GM19025 (cell line): ENCODE data around the gene DOCK3.
"Not testable (repeated sequence)": the region's sequence is repeated elsewhere in the genome, so short reads cannot be mapped to it uniquely, and the experiment has no call there.

Experiments used
- ATAC-seq: cut with Tn5 transposase; IDR thresholded peaks from one replicate; pipeline ENCODE4 v1.9.1; 2021; ENCODE audit warnings: mild to moderate bottlenecking, low read depth, moderate library complexity; ENCODE audit not compliant: unreplicated experiment

Gene DOCK3

DNA sequence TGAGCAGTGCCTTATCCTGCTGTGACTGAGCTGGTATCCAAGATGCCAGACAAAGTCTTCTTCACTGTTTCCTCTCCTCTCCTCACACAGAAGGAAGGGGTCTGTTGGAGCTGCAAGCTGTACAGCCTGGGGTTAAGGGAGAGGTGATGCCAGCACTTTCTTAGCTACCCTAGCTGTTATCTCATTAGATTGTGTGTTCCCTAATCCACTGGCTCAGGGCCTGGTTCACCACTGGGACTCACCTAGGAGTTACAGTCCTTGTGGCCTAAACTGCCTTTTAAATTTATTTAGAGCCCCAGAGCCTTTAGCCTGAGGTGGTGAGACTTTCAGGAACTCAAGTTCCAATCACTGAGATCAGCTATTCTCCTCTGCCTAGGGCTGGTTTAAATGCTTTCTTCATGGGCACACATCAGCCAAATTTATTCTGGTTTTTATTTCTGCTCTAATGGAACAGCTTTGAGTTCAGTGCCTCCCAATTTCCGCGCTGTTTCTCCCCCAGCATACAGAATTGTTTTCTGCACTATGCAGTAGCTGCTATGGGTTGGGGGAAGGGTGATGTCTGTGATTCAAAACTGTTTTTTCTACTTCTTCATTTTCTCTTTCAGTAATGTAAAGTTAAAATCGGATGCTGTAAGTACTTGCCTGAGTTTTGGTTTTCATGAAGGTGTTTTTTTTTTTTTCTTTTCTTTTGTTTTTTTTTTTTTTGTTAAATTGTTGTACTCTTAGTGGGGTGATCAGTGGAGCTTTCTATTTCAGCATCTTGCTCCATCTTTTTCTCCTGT is 198.8 kb downstream of the DOCK3 start:
- ATAC-seq, result peak; percentile 46

DNA sequence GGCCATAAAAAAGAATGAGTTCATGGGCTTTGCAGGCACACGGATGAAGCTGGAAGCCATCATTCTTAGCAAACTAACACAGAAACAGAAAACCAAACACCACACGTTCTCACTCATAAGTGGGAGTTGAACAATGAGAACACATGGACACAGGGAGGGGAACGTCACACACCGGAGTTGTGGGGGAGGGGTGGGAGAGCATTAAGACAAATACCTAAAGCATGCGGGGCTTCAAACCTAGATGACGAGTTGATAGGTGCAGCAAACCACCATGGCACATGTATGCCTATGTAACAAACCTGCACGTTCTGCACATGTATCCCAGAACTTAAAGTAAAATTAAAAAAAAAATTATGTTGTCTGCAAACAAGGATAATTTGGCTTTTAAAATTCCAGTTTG is 200.1 kb downstream of the DOCK3 start:
- ATAC-seq, result not testable (repeated sequence)

DNA sequence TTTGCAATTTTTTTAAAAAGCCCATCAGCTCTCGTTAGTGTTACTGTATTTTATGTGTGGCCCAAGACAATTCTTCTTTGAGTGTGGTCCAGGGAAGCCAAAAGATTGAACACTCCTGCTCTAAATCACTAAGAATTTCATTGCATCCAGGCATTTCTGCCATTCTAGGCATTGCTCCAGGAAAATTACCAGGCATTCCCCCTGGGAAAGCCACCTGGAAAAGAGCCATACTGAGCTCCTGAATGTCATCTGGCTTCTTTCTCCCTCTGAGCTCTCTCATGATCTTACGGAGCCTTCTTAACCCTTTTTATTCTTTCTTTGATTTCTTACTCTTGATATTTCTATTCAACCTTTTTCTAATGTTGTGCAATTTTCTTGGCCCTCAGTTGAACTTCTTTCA is 202.2 kb downstream of the DOCK3 start:
- ATAC-seq, result no peak

DNA sequence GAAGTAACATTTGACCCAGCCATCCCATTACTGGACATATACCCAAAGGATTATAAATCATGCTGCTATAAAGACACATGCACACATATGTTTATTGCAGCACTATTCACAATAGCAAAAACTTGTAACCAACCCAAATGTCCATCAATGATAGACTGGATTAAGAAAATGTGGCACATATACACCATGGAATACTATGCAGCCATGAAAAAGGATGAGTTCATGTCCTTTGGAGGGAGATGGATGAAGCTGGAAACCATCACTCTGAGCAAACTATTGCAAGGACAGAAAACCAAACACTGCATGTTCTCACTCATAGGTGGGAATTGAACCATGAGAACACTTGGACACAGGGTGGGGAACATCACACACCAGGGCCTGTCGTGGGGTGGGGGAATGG is 208.0 kb downstream of the DOCK3 start:
- ATAC-seq, result not testable (repeated sequence)

DNA sequence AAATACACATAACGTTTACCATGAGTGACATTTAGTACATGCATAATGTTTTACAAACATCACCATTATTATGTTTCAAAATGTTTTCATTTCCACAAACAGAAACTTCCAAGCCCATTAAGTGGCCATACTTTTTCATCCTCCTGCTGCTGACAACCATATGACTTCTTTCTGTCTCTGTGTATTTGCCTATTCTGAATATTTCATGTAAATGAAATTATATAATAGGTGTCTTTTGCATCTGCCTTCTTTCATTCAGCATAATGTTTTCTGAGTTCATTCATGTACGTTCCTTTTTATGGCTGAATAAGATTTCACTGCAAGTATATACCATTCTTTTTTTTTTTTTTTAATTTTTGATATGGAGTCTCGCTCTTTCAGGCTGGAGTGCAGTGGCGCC is 209.0 kb downstream of the DOCK3 start:
- no peak for ATAC-seq

DNA sequence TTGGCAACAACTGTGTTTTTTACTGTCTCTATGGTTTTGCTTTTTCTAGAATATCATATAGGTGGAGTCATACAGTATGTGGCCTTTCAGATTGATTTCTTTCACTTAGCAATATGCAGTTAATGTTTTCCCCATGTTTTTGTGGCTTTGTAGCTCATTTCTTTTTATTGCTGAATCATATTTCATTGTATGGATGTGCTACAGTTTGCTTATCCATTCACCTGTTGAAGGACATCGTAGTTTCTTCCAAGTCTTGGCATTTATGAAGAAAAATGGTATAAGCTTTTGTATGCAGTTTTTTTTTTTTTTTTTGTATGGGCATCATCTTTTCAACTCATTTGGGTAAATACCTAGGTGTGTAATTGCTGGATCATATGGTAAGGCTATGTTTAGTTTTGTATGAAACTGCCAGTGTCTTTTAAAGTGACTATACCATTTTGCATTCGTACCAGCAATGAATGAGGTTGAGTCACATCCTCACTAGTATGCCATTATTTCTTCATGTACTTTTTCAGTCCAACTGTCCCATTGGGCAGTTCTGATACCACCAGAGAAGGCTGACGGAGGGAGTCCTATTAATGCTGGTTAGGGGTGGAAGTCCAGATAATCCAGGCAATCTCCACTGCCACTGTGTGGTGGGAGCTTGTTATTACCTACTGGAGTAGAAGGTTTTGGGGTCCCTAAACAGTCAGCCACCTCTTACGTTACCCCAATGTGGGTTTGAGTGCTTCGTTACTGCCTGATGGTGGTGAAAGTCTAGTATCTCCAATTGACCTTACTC is 210.5 kb downstream of the DOCK3 start:
- ATAC-seq, result no peak

DNA sequence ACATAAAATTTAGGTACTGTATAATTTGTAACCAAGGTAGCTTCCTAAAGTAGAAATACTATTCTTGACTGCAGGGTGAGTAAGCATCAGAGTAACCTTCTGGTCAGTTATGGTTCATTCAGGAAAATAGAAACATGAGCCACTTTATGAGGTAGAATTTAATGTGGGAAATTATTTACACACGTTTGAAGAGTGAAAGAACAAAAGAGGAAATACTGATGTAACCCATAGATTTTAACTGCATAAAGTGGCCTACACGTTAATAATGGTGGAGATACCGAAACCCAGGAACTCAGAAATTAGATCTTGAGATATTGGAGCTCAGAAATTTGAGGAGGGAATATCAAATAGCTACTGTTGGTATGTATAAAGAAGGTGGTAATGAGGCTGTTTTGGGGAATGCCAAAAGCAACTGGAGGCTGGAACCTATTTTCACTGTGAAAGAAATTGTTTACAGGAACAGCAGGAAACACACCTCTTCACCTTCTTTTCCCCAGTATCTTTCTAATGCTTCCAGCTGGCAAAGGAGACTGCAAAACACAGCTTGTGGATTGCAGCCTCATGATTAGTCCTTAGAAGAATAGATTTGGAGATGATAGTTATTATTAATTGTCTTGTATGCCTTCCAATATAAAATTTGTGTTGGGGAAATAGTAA is 216.1 kb downstream of the DOCK3 start:
- ATAC-seq, result no peak

DNA sequence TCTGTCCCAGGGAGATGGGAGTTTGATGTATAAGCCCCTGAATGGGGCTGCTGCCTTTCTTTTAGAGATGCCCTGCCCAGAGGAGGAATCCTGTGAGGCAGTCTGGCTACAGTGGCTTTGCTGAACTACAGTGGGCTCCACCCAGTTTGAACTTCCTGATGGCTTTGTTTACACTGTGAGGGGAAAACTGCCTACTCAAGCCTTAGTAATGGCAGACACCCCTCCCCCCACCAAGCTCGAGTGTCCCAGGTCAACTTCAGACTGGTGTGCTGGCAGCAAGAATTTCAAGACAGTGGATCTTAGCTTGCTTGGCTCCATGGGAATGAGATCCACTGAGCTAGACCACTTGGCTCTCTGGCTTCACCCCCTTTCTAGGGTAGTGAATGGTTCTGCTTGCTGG is 226.4 kb downstream of the DOCK3 start:
- not testable (repeated sequence) for ATAC-seq

DNA sequence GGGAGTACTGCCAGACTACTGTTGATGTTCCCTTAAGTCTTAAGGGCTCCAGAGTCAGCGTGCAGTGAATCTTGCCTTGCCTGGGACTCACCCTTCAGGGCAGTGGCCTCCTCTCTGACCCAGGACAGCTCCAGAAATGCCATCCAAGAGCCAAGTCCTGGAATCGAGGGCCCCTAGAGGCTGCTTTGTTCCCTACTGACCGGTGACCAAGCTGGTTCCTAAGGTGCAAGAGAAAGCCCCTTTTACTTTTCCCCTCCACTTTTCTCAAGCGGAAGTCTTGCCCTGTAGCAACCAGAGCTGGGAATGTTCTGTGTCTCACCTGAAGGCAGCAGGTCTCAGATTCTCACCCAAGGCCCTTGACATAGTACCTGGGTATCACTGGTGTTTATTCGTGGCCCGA is 238.0 kb downstream of the DOCK3 start:
- no peak for ATAC-seq

DNA sequence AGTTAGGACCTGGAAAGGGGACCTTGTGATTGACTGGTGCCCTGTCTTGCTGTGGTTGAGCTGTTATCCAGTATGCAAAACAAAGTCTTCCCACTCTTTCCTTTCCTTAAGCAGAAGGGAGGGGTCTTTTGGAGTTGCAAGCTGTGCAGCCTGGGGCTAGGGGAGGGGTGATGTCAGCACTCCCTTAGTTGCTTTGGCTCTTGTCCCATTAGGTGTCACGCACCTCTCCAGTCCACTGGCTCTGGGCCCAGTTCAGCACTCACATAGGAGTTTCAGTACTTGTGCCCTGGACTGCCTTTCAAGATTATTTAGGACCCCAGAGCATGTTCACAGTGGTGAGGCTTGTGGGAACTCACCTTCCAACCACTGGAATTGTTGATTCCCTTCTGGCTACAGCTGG is 238.5 kb downstream of the DOCK3 start:
- no peak for ATAC-seq

DNA sequence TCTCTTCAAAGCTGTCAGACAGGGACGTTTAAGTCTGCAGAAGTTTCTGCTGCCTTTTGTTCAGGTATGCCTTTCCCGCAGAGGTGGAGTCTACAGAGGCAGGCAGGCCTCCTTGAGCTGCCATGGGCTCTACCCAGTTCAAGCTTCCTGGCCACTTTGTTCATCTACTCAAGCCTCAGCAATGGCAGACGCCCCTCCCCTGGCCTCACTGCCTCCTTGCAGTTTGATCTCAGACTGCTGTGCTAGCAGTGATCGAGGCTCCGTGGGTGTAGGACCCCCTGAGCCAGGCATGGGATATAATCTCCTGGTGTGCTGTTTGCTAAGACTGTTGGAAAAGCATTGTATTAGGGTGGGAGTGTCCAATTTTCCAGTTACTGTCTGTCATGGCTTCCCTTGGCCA is 247.3 kb downstream of the DOCK3 start:
- ATAC-seq, result not testable (repeated sequence)

DNA sequence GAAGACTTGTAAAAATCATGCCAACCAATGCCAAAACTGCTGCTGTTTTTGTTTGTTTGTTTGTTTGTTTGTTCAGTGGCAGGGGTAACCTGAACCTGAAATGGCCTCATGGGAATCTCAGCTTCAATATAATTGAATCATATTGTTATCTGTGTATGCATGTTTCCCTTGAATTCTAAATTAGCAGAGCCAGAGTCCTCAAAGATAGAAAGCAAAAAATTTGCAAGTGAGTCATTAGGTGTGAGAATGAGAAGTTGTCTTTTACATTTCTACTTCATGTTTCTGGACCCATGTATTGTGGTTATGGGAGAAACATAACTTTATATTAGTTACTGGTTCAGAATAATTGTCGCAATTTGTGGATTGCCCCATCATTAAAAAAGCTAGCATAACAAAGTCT is 249.2 kb downstream of the DOCK3 start:
- ATAC-seq, result no peak

DNA sequence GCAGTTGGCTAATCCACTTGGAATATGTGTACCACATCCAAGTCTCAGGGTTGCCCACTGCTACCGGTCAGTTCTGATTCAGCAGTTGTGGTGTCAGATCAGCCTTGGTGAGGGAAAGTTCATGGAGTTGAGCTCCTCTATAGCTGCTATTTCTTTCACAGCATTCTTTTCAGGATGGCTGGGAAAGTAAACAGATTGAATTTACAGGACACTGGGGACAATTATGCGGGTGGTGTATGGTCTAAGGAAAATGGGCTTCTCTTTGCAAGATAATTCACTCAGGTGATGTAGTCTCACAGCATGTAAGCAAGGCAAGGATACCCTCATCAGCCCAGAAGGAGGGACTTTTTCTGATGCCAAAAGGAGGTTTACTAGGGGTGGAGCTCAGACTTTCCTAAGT is 249.9 kb downstream of the DOCK3 start:
- no peak for ATAC-seq

DNA sequence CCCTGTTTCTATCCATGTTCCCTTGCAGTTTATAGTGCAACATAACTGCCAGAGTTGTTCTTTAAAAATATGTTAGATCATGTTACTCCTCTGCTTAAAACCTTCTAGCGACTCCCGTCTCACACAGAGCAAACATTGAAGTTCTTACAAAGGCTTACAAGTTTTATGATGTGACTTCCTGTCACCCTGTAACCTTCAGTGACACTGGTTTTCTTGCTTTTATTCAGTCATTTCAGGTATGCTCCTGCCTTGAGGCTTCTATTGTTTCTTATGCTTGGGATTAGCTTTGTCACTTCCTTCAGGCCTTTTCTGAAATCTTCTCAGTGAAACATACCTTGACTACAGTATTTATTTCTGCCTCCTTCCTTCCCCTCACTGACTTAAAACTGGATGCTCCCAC is 252.1 kb downstream of the DOCK3 start:
- ATAC-seq, result no peak

DNA sequence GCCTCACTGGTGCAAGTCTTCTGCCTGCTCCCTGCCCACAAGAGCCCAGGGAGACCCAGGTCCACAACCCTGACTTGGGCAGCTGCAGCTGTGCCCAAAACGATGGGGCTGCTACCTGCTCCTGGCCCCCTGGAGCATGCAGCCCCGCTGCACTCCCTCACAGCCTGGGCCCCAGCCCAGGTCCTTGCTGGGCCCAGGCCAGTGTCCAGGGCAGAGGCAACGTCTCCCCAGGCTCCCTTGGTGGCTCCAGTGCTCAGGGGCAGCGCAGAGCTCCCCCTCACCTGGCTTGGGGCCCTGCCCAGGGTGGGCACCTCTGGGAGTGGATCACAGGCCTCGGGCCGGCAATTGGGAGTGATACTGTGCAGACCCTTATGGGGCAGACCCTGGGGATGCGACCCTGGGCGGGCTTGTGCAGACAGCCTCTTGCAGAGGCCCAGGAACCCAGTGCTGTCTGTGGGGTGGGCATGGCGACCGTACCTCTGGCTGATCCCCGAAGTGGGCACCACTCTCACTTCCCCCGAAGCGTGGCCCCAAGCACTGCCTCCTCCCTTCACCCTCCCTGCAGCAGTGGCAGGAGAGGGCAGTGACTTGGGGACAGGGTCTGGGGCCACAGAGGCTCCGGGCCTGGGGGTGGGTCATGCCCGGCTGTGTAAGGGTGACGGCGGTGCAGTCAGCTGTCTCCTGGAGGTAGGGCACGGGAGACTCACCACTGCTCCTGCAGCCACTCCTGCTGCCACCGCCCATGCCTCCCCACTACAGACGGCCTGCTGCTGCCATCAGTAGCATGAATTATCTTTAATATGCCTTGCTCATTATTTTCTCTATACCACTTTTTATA is 255.9 kb downstream of the DOCK3 start:
- ATAC-seq, result no peak

DNA sequence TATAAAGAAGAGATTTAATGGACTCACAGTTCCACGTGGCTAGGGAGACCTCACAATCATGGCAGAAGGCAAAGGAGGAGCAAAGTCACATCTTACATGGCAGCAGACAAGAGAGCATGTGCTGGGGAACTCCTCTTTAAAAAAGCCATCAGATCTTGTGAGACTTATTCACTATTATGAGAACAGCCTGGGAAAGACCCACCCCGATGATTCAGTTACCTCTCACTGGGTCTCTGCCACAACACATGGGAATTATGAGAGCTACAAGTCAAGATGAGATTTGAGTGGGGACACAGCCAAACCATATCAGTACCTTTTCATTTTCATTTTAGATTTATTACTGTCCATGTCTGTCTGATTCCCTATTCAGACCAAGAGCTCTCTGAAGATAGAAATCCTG is 258.2 kb downstream of the DOCK3 start:
- not testable (repeated sequence) for ATAC-seq

DNA sequence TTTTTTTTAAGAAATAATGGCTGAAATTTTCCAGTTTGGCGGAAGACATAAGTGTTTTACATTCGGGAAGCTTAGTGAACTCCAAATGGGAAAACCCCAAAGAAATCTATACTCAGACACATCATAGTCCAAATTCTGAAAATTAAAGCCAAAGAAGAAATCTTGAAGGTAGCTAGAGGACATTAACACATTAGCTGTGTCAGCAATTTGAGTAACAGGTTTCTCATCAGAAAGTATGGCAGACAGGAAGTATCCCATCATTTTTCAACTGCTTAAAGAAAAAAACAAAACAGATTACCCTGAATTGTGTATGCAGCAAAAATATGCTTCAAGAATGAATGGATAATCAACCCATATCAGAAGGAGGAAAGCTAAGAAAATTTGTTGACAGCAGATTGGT is 261.7 kb downstream of the DOCK3 start:
- no peak for ATAC-seq

DNA sequence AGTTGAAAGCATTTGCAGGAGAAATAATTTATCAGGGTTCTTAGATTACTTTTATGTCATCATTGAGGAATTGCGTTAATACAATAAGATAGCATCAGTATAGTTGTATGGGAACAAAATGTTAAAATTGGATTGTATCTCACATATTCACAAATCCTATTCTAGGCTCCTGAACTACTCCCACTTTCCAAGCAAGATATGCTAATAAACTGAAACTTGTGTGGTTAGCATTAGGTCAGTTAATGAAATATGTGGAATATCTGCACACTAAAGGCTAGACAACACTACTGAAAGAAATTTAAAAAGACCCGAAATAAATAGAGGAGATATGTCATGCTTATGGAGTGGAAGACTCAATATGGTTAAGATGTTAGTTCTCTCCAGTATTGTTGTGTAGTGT is 272.7 kb downstream of the DOCK3 start:
- ATAC-seq, result no peak

DNA sequence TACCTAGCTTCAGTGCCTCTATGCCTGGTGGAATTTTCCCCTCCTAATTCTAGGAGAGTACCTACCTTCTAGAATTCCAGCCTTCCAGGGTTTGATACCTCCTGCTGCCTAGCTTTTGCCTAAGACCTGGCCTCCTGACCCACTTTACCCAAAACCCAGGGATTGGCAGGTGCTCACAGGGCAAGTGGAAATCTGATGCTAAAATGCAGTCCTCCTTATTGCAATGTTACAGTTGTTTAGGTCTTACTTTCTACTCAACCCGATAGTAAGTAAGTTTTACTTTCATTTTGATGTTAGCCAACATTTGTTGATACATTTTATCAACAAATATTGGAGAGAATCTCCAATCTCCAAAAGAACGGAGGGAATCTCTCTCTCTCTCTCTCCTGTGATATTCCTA is 275.9 kb downstream of the DOCK3 start:
- no peak for ATAC-seq

DNA sequence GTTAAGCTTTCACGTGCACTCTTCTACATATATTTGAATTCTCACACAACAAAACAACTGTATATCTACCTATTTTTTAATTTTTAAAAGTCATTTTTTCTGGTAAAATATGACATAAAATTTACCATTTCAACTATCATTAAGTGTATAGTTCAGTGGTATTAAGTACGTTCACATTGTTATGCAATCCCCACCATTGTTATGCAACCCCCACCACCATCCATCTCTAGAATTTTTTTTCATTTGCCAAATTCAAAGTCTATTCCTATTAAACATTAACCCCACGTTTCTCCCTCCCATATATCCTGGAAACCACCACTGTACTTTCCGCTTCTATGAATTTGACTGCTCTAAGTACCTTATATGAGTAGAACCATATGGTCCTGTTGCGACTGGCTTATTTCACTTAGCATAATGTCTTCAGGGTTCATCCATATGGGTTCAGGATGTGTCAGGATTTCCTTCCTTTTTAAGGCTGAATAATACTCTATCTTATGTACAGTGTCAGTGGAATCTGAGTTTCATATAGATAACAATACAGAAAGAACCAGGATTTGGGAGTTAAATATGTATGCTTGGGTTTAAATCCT is 279.2 kb downstream of the DOCK3 start:
- no peak for ATAC-seq
